GM23338 (cell line): ENCODE measurements around the gene TRIM71. TPM values are rescaled to one million over a fixed set of nuclear protein-coding genes. Genes with fewer than 3 reads are reported as not detected.
A peak's percentile ranks its signal among the peaks of the same experiment; 100 is the strongest.

Source experiments
- ATAC-seq: fragments of 200-7000 bp; cut with Tn5 transposase; 3 replicates; pipeline ENCODE4 v1.9.1; 2020
- DNase-seq: peaks from one replicate; pipeline ENCODE4 v3.0.0-alpha.2; 2015; ENCODE audit warnings: low spot score
- H2AFZ ChIP-seq: fragments of 200-600 bp; sonication (generic); 2 replicates; pipeline ENCODE4 v1.8.0; 2016; ENCODE audit warnings: antibody characterized with exemption, mild to moderate bottlenecking, moderate library complexity
- H3F3A ChIP-seq: fragments of 200-600 bp; sonication (generic); replicated peaks from 2 replicates; pipeline ENCODE4 v1.8.0; 2017; ENCODE audit warnings: antibody characterized with exemption, mixed run types, low read depth
- H3K27ac ChIP-seq: fragments of 200-600 bp; sonication (generic); 2 replicates; pipeline ENCODE4 v1.6.1; 2016; ENCODE audit warnings: low read depth
- H3K27me3 ChIP-seq: fragments of 200-600 bp; sonication (generic); 2 replicates; pipeline ENCODE4 v1.8.0; 2016; ENCODE audit warnings: mild to moderate bottlenecking, mixed run types, moderate library complexity; ENCODE audit not compliant: insufficient read depth
- H3K36me3 ChIP-seq: fragments of 200-600 bp; sonication (generic); 2 replicates; pipeline ENCODE4 v1.8.0; 2016; ENCODE audit warnings: mild to moderate bottlenecking; ENCODE audit not compliant: insufficient read depth
- H3K4me1 ChIP-seq: fragments of 200-600 bp; sonication (generic); 2 replicates; pipeline ENCODE4 v1.8.0; 2016; ENCODE audit warnings: mild to moderate bottlenecking, moderate library complexity; ENCODE audit not compliant: insufficient read depth
- H3K4me2 ChIP-seq: fragments of 200-600 bp; sonication (generic); 2 replicates; pipeline ENCODE4 v1.7.1; 2017; ENCODE audit warnings: mixed run types
- H3K4me3 ChIP-seq: fragments of 200-600 bp; sonication (generic); 2 replicates; pipeline ENCODE4 v1.6.1; 2016; ENCODE audit warnings: mixed run types
- H3K79me2 ChIP-seq: fragments of 200-600 bp; sonication (generic); replicated peaks from 2 replicates; pipeline ENCODE4 v1.8.0; 2017; ENCODE audit warnings: mild to moderate bottlenecking; ENCODE audit not compliant: insufficient read depth
- H3K9me2 ChIP-seq: fragments of 200-600 bp; sonication (generic); 2 replicates; pipeline ENCODE4 v1.8.0; 2017; ENCODE audit not compliant: insufficient read depth
- H4K20me1 ChIP-seq: fragments of 200-600 bp; sonication (generic); replicated peaks from 2 replicates; pipeline ENCODE4 v1.8.0; 2017; ENCODE audit warnings: mild to moderate bottlenecking; ENCODE audit not compliant: insufficient read depth
- H3K27ac Mint-ChIP-seq: 2 replicates; pipeline ENCODE4 v1.8.0; 2020; ENCODE audit warnings: inconsistent platforms, mild to moderate bottlenecking, moderate library complexity, mixed read lengths
- H3K27me3 Mint-ChIP-seq: 3 replicates; pipeline ENCODE4 v1.8.0; 2022; ENCODE audit warnings: low read depth, mild to moderate bottlenecking, moderate library complexity, mixed read lengths, inconsistent platforms; ENCODE audit not compliant: insufficient read depth, poor library complexity
- H3K36me3 Mint-ChIP-seq: 3 replicates; pipeline ENCODE4 v1.8.0; 2021; ENCODE audit warnings: low read depth, mild to moderate bottlenecking, inconsistent platforms, moderate library complexity, mixed read lengths
- H3K4me1 Mint-ChIP-seq: 3 replicates; pipeline ENCODE4 v1.8.0; 2020; ENCODE audit warnings: mild to moderate bottlenecking, inconsistent platforms, mixed read lengths
- H3K4me3 Mint-ChIP-seq: 3 replicates; pipeline ENCODE4 v1.8.0; 2021; ENCODE audit warnings: moderate library complexity, mild to moderate bottlenecking, inconsistent platforms, mixed read lengths
- H3K9me3 Mint-ChIP-seq: 3 replicates; pipeline ENCODE4 v1.8.0; 2020; ENCODE audit warnings: moderate library complexity, mild to moderate bottlenecking, inconsistent platforms, mixed read lengths
- CREB1 ChIP-seq: fragments of 250-450 bp; sonication (Bioruptor Pico); IDR thresholded peaks from 2 replicates; pipeline ENCODE4 v1.5.0; 2020; ENCODE audit warnings: low read depth, mild to moderate bottlenecking, moderate library complexity
- EZH2 ChIP-seq: fragments of 200-600 bp; sonication (generic); IDR thresholded peaks from one replicate; pipeline ENCODE4 v1.8.0; 2017; ENCODE audit warnings: antibody characterized with exemption, mild to moderate bottlenecking, low read depth; ENCODE audit not compliant: unreplicated experiment
- EZH2phosphoT487 ChIP-seq: fragments of 200-600 bp; sonication (generic); IDR thresholded peaks from one replicate; pipeline ENCODE4 v1.8.1; 2018; ENCODE audit warnings: antibody characterized with exemption; ENCODE audit not compliant: unreplicated experiment
- JUNB ChIP-seq: IDR thresholded peaks from one replicate; pipeline ENCODE4 v1.6.1; 2016; ENCODE audit warnings: antibody characterized with exemption; ENCODE audit not compliant: unreplicated experiment
- NANOG ChIP-seq: IDR thresholded peaks from 2 replicates; pipeline ENCODE4 v1.6.1; 2016; ENCODE audit warnings: antibody characterized with exemption, borderline replicate concordance
- POLR2AphosphoS5 ChIP-seq: IDR thresholded peaks from 2 replicates; pipeline ENCODE4 v1.6.1; 2016; ENCODE audit warnings: antibody characterized with exemption, low read depth
- STAT1 ChIP-seq: IDR thresholded peaks from one replicate; pipeline ENCODE4 v1.6.1; 2016; ENCODE audit warnings: antibody characterized with exemption; ENCODE audit not compliant: unreplicated experiment
- ZNF114 ChIP-seq: fragments of 250-450 bp; sonication (Bioruptor Pico); IDR thresholded peaks from 2 replicates; pipeline ENCODE4 v1.5.0; 2020; ENCODE audit warnings: mild to moderate bottlenecking, moderate library complexity
- ZNF331 ChIP-seq: fragments of 250-450 bp; sonication (Bioruptor Pico); IDR thresholded peaks from 2 replicates; pipeline ENCODE4 v1.5.0; 2020; ENCODE audit warnings: low read depth, mild to moderate bottlenecking, moderate library complexity
- polyA plus RNA-seq: library from polyadenylated mRNA; unstranded; fragments of >200 nt; fragmentation: Nextera tagmentation; extraction: Ambion mirVana; gene quantifications from 2 replicates; pipeline ENCODE4 v1.2.1, GENCODE V29; 2016
- total RNA-seq: library from RNA; depleted of rRNA; stranded (reverse); fragments of >200 nt; shearing (Covaris generic); gene quantifications from 2 replicates; pipeline ENCODE4 v1.2.3, GENCODE V29; 2014
- TF ChIP-seq, protein P1 (sequence below): IDR thresholded peaks from 2 replicates; pipeline ENCODE4 v1.6.1; 2016; ENCODE audit warnings: antibody characterized with exemption
- TF ChIP-seq, protein P2 (sequence below), 2 experiments: fragments of 200-600 bp in 1 of 2; sonication (generic) in 1 of 2; conservative IDR thresholded peaks; 2 replicates each; pipeline versions ENCODE4 v1.5.1 to v1.6.1; 2016 to 2017; ENCODE audit warnings: antibody characterized with exemption in 2 of 2, low read depth in 2 of 2, mild to moderate bottlenecking in 2 of 2, moderate library complexity in 1 of 2
- TF ChIP-seq, protein P3 (sequence below): fragments of 250-450 bp; sonication (Bioruptor Pico); IDR thresholded peaks from 2 replicates; pipeline ENCODE4 v1.5.0; 2020; ENCODE audit warnings: mild to moderate bottlenecking, moderate library complexity
- TF ChIP-seq, protein P4 (sequence below): IDR thresholded peaks from one replicate; pipeline ENCODE4 v1.6.1; 2018; ENCODE audit warnings: antibody characterized with exemption; ENCODE audit not compliant: unreplicated experiment

Gene TRIM71
- total and polyA plus RNA-seq, 2 experiments from 2014 or later, result 71.5 to 346 TPM

DNA sequence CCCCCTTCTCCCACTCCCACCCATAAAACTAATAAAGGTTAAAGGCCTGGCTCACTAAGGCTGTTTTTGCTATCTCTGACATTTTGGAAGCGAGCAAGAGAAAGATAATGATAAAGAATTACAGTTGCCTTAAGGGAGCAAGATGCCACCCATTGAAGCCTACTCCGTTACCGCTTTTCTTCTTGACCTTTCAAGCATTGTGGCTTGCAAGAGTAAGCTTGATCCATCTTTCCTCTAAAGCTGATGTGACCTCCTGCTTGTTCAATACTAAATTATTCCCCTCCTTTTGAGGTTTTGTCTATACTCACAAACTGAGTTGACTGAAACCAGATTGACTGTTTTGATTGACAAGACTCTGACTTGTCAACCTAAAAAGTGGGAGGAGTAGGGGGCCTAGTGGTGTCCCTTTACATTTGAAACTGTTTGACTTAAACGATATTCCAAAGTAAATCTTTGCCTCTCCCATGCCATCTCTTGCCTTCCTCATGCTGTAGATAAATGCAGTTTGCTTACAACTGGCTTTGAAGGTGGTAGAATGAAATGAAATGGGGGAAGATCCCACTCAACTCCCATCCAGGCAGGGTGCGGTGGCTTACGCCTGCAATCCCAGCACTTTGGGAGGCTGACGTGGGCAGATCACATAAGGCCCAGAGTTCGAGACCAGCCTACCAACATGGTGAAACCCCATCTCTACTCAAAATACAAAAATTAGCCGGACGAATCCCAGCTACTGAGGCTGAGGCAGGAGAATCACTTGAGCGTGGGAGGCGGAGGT is 8.0 kb downstream of the TRIM71 start:
- peaks cover 93% of the 10 kb centered on the region for H4K20me1 ChIP-seq
- no peak overlapping the region for H3K27ac Mint-ChIP-seq
- no peaks in the 10 kb centered on the region for H3K9me3 Mint-ChIP-seq
- TF ChIP-seq ZNF114 (CRISPR knock-in tag) (no peak), EZH2phosphoT487 (no peak), CREB1 (no peak), JUNB (no peak), EZH2 (no peak), STAT1 (no peak), NANOG (no peak), POLR2AphosphoS5 (no peak), ZNF331 (CRISPR knock-in tag) (no peak)
- TF ChIP-seq, protein P1, sequence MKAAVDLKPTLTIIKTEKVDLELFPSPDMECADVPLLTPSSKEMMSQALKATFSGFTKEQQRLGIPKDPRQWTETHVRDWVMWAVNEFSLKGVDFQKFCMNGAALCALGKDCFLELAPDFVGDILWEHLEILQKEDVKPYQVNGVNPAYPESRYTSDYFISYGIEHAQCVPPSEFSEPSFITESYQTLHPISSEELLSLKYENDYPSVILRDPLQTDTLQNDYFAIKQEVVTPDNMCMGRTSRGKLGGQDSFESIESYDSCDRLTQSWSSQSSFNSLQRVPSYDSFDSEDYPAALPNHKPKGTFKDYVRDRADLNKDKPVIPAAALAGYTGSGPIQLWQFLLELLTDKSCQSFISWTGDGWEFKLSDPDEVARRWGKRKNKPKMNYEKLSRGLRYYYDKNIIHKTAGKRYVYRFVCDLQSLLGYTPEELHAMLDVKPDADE, result no peak
- TF ChIP-seq, protein P2, sequence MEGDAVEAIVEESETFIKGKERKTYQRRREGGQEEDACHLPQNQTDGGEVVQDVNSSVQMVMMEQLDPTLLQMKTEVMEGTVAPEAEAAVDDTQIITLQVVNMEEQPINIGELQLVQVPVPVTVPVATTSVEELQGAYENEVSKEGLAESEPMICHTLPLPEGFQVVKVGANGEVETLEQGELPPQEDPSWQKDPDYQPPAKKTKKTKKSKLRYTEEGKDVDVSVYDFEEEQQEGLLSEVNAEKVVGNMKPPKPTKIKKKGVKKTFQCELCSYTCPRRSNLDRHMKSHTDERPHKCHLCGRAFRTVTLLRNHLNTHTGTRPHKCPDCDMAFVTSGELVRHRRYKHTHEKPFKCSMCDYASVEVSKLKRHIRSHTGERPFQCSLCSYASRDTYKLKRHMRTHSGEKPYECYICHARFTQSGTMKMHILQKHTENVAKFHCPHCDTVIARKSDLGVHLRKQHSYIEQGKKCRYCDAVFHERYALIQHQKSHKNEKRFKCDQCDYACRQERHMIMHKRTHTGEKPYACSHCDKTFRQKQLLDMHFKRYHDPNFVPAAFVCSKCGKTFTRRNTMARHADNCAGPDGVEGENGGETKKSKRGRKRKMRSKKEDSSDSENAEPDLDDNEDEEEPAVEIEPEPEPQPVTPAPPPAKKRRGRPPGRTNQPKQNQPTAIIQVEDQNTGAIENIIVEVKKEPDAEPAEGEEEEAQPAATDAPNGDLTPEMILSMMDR (conservative IDR thresholded peaks at IDR 0.05; ENCODE audit: low read depth in 2 of 2), result no peak
- TF ChIP-seq, protein P3, sequence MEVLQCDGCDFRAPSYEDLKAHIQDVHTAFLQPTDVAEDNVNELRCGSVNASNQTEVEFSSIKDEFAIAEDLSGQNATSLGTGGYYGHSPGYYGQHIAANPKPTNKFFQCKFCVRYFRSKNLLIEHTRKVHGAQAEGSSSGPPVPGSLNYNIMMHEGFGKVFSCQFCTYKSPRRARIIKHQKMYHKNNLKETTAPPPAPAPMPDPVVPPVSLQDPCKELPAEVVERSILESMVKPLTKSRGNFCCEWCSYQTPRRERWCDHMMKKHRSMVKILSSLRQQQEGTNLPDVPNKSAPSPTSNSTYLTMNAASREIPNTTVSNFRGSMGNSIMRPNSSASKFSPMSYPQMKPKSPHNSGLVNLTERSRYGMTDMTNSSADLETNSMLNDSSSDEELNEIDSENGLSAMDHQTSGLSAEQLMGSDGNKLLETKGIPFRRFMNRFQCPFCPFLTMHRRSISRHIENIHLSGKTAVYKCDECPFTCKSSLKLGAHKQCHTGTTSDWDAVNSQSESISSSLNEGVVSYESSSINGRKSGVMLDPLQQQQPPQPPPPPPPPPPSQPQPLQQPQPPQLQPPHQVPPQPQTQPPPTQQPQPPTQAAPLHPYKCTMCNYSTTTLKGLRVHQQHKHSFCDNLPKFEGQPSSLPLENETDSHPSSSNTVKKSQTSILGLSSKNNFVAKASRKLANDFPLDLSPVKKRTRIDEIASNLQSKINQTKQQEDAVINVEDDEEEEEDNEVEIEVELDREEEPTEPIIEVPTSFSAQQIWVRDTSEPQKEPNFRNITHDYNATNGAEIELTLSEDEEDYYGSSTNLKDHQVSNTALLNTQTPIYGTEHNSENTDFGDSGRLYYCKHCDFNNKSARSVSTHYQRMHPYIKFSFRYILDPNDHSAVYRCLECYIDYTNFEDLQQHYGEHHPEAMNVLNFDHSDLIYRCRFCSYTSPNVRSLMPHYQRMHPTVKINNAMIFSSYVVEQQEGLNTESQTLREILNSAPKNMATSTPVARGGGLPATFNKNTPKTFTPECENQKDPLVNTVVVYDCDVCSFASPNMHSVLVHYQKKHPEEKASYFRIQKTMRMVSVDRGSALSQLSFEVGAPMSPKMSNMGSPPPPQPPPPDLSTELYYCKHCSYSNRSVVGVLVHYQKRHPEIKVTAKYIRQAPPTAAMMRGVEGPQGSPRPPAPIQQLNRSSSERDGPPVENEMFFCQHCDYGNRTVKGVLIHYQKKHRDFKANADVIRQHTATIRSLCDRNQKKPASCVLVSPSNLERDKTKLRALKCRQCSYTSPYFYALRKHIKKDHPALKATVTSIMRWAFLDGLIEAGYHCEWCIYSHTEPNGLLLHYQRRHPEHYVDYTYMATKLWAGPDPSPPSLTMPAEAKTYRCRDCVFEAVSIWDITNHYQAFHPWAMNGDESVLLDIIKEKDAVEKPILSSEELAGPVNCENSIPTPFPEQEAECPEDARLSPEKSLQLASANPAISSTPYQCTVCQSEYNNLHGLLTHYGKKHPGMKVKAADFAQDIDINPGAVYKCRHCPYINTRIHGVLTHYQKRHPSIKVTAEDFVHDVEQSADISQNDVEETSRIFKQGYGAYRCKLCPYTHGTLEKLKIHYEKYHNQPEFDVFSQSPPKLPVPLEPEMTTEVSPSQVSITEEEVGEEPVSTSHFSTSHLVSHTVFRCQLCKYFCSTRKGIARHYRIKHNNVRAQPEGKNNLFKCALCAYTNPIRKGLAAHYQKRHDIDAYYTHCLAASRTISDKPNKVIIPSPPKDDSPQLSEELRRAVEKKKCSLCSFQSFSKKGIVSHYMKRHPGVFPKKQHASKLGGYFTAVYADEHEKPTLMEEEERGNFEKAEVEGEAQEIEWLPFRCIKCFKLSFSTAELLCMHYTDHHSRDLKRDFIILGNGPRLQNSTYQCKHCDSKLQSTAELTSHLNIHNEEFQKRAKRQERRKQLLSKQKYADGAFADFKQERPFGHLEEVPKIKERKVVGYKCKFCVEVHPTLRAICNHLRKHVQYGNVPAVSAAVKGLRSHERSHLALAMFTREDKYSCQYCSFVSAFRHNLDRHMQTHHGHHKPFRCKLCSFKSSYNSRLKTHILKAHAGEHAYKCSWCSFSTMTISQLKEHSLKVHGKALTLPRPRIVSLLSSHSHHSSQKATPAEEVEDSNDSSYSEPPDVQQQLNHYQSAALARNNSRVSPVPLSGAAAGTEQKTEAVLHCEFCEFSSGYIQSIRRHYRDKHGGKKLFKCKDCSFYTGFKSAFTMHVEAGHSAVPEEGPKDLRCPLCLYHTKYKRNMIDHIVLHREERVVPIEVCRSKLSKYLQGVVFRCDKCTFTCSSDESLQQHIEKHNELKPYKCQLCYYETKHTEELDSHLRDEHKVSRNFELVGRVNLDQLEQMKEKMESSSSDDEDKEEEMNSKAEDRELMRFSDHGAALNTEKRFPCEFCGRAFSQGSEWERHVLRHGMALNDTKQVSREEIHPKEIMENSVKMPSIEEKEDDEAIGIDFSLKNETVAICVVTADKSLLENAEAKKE (CRISPR knock-in tag), result no peak
- TF ChIP-seq, protein P4, sequence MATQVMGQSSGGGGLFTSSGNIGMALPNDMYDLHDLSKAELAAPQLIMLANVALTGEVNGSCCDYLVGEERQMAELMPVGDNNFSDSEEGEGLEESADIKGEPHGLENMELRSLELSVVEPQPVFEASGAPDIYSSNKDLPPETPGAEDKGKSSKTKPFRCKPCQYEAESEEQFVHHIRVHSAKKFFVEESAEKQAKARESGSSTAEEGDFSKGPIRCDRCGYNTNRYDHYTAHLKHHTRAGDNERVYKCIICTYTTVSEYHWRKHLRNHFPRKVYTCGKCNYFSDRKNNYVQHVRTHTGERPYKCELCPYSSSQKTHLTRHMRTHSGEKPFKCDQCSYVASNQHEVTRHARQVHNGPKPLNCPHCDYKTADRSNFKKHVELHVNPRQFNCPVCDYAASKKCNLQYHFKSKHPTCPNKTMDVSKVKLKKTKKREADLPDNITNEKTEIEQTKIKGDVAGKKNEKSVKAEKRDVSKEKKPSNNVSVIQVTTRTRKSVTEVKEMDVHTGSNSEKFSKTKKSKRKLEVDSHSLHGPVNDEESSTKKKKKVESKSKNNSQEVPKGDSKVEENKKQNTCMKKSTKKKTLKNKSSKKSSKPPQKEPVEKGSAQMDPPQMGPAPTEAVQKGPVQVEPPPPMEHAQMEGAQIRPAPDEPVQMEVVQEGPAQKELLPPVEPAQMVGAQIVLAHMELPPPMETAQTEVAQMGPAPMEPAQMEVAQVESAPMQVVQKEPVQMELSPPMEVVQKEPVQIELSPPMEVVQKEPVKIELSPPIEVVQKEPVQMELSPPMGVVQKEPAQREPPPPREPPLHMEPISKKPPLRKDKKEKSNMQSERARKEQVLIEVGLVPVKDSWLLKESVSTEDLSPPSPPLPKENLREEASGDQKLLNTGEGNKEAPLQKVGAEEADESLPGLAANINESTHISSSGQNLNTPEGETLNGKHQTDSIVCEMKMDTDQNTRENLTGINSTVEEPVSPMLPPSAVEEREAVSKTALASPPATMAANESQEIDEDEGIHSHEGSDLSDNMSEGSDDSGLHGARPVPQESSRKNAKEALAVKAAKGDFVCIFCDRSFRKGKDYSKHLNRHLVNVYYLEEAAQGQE, result no peak
- H3K27me3 Mint-ChIP-seq, result peaks cover 34% of the 10 kb centered on the region
- peak overlapping the region; percentile 1; the same call in 1 of the 2 replicates for H3K27ac ChIP-seq
- ATAC-seq, result no peak
- no peak overlapping the region for H2AFZ ChIP-seq
- peaks cover 81% of the 10 kb centered on the region for H3K36me3 Mint-ChIP-seq
- DNase-seq, result peak; percentile 5
- no peaks in the 10 kb centered on the region for H3K27me3 ChIP-seq
- H3K4me1 Mint-ChIP-seq, result peaks cover 77% of the 10 kb centered on the region
- H3K4me3 ChIP-seq, result peak overlapping the region; percentile 100
- H3F3A ChIP-seq, result peaks cover 40% of the 10 kb centered on the region
- H3K4me3 Mint-ChIP-seq, result peak overlapping the region; percentile 99
- H3K9me2 ChIP-seq, result no peaks in the 10 kb centered on the region
- peaks cover 6% of the 10 kb centered on the region; the same call in 1 of the 2 replicates for H3K36me3 ChIP-seq
- peak overlapping the region; percentile 89 for H3K4me2 ChIP-seq
- peaks cover 88% of the 10 kb centered on the region for H3K4me1 ChIP-seq
- peaks cover 100% of the 10 kb centered on the region for H3K79me2 ChIP-seq
